D721Med (cell line): Measurements from ENCODE around the gene KIF26A.
"Not testable (repeated sequence)": the region's sequence is repeated elsewhere in the genome, so short reads cannot be mapped to it uniquely, and the experiment has no call there.

ENCODE experiments used
- DNase-seq: peaks from one replicate; pipeline ENCODE4 v3.0.0; 2011; ENCODE audit warnings: low spot score; ENCODE audit not compliant: insufficient read length
- FAIRE-seq: peaks from 2 replicates; lab custom pipeline; 2011; peaks lifted over from hg19 to GRCh38; lab: Jason Lieb, UNC
- TF ChIP-seq, protein P1 (sequence below): IDR thresholded peaks from 2 replicates; pipeline ENCODE4 v1.5.1; 2012; ENCODE audit warnings: mild to moderate bottlenecking, control low read depth; ENCODE audit not compliant: insufficient read depth; ENCODE audit errors: missing control alignments

KIF26A gene

DNA sequence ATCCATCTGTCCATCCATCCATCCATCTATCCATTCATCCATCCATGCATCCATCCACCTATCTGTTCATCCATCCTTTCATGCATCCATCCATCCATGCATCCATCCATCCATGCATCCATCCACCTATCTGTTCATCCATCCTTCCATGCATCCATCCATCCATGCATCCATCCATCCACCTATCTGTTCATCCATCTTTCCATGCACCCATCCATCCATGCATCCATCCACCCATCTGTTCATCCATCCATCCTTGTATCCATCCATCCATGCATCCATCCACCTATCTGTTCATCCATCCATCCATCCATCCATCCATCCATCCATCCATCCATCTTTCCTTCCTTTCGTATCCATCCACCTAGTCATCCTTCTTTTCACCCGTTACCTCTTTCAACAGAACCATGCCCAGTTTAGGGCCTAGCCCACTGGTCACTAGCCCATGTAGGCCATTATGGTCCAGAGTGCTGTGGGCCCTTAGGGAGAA, 66.3 kb downstream of the KIF26A start:
- FAIRE-seq = no peak
- TF ChIP-seq, protein P1, sequence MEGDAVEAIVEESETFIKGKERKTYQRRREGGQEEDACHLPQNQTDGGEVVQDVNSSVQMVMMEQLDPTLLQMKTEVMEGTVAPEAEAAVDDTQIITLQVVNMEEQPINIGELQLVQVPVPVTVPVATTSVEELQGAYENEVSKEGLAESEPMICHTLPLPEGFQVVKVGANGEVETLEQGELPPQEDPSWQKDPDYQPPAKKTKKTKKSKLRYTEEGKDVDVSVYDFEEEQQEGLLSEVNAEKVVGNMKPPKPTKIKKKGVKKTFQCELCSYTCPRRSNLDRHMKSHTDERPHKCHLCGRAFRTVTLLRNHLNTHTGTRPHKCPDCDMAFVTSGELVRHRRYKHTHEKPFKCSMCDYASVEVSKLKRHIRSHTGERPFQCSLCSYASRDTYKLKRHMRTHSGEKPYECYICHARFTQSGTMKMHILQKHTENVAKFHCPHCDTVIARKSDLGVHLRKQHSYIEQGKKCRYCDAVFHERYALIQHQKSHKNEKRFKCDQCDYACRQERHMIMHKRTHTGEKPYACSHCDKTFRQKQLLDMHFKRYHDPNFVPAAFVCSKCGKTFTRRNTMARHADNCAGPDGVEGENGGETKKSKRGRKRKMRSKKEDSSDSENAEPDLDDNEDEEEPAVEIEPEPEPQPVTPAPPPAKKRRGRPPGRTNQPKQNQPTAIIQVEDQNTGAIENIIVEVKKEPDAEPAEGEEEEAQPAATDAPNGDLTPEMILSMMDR = no peak
- DNase-seq = no peak

DNA sequence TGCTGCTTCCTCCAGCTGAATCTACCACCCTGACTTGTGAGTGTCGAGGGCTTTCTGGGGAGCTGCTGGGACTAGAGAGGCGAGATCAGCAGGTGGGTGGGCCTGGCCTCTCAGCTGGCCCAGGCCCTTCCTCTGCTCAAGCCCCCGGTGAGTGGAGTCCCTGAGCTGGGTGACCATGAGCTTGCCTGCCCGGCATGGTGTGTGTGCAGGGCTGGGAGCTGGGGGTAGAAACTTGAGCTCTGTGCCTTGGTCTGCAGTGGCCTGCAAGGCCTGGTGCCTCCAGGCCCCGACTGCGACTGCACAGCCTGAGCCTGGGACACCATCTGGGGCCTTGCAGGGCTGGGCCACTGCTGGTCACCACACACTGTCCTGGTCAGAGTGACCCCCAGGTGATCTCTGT, 67.4 kb downstream of the KIF26A start:
- no peak for DNase-seq
- TF ChIP-seq, protein P1 = no peak
- no peak for FAIRE-seq

- FAIRE-seq (no peak), DNase-seq (no peak)
- TF ChIP-seq, protein P1 = no peak
Observed at GRCh38 chr14:104206281-104206904, 68.0 kb downstream of the KIF26A start.

- DNase-seq (no peak), FAIRE-seq (no peak)
- TF ChIP-seq, protein P1 = no peak
Observed at GRCh38 chr14:104207142-104208014, 69.0 kb downstream of the KIF26A start.

- FAIRE-seq, DNase-seq: not testable (repeated sequence)
Observed at GRCh38 chr14:104208015-104208295, 69.6 kb downstream of the KIF26A start.

DNA sequence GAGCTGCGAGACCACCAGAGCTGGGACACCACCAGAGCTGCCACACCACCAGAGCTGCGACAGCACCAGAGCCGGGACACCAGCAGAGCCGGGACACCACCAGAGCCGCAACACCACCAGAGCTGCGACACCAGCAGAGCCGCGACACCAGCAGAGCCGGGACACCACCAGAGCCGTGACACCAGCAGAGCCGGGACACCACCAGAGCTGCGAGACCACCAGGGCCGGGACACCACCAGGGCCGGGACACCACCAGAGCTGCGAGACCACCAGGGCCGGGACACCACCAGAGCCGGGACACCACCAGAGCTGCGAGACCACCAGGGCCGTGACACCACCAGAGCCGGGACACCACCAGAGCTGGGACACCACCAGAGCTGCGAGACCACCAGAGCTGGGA, 69.9 kb downstream of the KIF26A start:
- not testable (repeated sequence) for DNase-seq, FAIRE-seq

DNA sequence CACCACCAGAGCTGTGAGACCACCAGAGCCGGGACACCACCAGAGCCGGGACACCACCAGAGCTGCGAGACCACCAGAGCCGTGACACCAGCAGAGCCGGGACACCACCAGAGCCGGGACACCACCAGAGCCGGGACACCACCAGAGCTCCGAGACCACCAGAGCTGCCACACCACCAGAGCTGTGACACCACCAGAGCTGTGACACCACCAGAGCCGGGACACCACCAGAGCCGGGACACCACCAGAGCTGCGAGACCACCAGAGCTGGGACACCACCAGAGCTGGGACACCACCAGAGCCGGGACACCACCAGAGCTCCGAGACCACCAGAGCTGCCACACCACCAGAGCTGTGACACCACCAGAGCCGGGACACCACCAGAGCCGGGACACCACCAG, 70.7 kb downstream of the KIF26A start:
- FAIRE-seq, DNase-seq: not testable (repeated sequence)

DNA sequence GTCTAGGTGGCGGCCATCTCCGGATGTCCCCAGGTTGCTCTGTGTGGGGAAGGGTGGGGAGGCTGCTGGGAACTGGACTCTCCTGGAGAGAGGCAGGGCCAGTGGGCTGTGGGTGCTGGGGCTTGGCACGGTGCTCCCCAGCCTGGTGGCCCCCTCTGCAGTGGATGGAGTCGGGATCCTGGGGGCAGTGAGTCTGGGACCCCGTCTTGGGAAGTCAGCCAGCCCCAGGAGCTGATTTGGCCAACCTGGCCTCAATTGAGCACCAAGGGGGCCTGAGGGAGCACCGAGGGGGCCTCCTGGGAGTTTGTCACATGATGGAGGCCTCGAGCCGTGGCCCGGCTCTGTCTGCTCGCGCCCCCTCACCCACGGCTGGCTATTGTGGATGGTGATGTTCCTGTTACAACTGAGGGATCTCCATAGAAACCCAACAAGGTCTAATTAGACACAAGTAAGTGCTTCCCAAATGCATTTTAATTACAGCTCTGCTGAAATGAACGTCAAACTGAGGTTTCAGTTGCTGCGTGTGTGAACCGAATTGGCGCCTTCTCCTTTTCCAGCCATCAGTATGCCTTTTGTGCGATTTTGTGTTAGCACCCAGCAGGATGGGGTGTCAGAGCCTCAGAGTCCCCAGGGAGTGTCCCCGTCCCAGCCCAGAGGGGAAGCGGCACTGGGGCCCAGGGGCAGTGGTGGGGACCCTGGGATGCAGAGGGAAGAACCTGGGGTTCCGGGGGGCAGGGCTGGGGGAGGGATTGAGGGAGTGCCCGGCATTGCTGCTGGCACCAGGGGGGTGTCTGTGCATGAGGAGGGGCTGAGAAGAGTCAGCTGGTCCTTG, 71.8 kb downstream of the KIF26A start:
- TF ChIP-seq, protein P1 = no peak
- FAIRE-seq (no peak), DNase-seq (no peak)
